HG03442 (cell line): Measurements from ENCODE around the gene NRL.
"Not testable (repeated sequence)": the region's sequence is repeated elsewhere in the genome, so short reads cannot be mapped to it uniquely, and the experiment has no call there.

Experiments
- ATAC-seq: cut with Tn5 transposase; IDR thresholded peaks from one replicate; pipeline ENCODE4 v1.9.1; 2021; ENCODE audit warnings: mild to moderate bottlenecking, moderate library complexity; ENCODE audit not compliant: unreplicated experiment

Gene NRL

DNA sequence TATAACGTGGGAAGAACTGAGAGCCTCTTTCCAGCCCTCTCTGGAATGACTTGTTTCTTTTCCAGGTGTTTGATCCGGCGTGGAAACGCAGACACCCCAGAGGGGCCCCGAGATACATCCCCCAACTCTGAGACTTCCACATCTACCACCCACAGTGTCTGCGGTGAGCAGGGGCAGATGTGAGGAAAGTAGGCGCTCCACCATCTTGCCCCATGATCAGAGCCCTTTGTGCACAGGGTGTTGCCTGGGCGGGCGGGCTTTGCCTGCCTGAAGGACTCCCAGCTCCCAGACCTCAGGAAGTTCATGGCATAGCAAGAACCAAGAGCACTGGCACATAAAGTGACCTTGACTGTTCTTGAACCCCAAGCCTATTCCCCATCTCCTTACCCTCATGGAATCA, 60.1 kb downstream of the NRL start:
- ATAC-seq, result no peak

DNA sequence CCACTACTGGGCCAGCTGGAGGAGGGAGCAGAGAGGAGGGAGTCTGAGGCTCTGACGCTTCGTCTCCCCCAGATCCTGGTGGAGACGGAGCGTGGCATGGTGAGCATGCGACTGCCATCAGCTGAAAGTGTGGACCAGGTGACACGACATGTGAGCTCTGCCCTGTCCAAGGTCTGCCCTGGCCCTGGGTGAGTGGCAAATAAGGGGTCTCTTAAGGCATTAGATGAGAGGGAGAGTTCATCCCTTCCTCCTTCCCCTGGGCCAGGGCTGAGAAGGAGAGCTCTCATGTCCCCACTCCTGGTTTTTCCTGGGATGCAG, 60.5 kb downstream of the NRL start:
- ATAC-seq, result no peak

GRCh38 chr14:24053548-24054323, 61.0 kb downstream of the NRL start:
- ATAC-seq, result no peak

DNA sequence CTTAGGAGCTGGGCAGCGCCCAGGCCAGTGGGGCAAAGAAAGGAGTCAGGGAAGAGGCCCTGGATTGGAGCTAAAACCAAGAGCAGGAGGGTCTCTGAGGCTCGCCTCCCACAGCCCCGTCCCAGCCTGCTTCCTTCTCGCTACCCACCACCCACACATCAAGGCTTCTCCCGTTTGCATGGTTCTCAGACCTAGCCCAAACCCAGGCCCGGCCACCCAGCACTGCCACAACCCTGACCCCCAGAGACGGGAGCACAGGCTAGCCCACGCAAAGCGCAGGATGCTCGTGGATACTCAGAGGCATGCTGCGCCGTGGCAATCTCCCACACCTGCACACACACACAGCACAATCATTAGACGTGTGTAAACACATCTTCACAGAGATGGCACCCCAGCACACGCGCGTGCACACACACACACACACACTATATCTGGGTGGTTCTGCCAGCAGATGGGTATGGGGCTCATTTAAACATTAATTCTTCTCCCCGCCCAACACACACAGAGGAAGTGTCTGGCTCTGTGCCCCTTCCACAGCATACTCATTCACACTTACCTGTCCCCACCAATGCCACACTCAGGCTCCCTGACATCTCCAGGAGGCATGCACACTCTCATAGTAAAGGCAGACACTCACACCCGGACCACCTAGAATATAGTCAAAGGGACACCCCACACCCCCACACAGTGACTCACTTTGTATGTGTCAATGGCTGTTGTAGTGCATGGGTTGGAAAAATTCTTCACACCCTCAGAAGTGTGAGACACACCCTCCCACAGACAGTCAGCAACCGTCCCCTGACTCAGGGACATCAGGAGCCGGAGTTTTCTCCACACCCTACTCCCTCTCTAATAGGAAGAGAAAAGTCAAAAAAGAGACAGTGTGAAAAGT, 61.8 kb downstream of the NRL start:
- ATAC-seq, result no peak

GRCh38 chr14:24051789-24052655, 62.7 kb downstream of the NRL start, which contains the start of gene CARMIL3:
Gene CARMIL3 (plus strand): TSS chr14:24052009. CDS start chr14:24052154, 145 bp downstream.
- peak; percentile 74 for ATAC-seq

GRCh38 chr14:24051176-24051788, 63.5 kb downstream of the NRL start:
- ATAC-seq, result no peak

DNA sequence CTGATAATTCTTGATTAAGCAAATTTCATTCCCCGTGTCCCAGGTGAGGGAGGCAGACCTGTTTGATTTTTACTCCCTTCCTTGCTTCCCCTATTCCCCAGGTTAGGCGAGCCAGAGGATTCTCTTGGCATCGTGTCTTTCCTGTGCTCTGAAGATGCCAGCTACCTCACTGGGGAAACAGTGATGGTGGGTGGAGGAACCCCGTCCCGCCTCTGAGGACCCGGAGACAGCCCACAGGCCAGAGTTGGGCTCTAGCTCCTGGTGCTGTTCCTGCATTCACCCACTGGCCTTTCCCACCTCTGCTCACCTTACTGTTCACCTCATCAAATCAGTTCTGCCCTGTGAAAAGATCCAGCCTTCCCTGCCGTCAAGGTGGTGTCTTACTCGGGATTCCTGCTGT, 64.0 kb downstream of the NRL start:
- not testable (repeated sequence) for ATAC-seq

DNA sequence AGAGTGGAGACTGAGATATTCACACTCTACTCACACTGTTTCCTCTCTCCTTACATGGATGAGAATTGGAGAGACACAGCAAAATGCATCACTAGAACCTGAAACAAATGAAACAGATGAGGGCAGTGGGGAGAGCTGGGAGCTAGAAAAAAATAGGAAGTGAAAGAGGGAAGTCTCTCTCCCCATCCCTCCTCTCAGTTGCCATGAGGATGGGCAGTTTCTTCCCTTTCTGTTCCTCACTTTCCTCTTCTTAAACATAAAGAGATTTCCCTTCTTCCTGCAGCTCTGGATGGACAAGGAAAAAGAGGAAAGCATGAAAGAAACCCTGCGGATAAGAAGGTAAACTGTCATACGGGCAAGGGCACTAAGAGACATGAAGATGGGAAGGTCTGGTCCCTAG, 65.7 kb downstream of the NRL start:
- not testable (repeated sequence) for ATAC-seq

DNA sequence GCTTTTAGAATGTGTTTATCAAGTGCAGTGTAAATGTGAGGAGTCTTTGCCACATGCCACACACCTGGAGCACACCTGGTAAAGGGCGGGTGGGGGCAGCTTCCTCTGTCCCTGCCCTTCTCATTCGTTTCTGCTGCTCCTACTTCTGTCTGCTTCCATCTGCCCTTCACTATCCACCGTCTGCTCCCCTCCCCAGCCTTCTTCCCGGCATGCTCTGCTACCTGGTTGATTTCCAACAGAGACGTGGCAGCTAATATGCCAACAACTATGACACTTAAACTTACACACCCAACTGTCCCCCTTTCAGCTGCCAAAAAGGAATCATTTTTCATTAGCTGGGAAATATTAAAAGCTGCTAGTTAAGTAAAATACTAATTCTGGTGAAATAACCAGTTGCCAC, 72.0 kb downstream of the NRL start:
- ATAC-seq, result no peak

DNA sequence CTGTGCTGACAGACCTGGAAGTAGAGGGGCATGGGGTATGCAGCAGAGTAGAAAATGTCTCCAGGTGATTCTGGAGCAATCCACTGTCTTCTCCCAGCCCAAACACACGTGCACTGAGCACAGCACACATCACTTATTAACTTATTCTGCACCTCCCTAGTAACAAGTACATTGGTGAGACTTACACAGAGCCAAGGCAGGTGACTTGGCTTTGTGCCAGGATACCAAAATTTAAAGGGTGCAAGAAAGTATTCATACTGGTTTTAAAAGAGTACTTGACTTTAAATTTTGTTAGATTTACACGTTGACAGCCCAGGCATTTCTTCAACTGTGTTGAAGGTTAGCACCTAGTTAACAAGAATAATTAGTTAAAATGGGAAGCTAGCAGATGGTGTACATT, 74.1 kb downstream of the NRL start:
- no peak for ATAC-seq

GRCh38 chr14:24038686-24039085, 76.1 kb downstream of the NRL start:
- ATAC-seq, result no peak

- ATAC-seq, result no peak
Measured at GRCh38 chr14:24037658-24038037, 77.1 kb downstream of the NRL start.

DNA sequence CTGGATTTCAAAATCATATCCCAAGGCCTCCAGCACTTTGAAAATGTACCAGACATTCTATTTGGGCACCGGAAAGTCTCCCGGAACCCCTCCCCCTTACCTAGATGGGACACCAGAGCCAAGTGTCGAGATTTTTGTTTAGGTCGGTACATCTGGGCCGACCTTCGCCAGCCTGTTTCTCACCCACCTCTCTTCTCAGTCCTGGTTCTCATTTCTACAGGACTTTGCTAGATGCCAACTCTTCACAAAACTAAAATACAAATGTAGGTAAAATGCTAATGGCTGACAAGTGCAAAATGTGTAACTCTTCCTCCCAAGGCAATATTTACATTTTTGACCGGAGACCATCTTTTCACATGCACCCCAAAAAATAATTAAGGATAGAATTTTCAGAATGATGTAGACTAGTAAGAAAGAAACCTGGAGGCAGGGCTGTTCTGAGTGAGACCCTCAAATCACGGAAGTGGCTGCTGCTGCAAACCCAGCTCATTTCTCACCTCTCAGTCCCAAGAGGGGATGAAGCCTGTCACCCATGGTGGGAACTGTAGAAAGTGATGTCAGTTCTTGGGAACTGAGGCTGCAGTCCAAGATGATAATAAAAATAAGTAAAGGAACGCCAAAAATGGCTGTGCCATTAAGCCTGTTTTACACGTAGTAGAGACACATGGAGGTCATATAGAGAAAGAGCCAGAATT, 77.6 kb downstream of the NRL start:
- ATAC-seq, result not testable (repeated sequence)

- ATAC-seq, result peak; percentile 56
Measured at GRCh38 chr14:24036169-24036962, 78.4 kb downstream of the NRL start.

- ATAC-seq, result peak; percentile 6
Measured at GRCh38 chr14:24035769-24036168, 79.0 kb downstream of the NRL start.

- no peak for ATAC-seq
Measured at GRCh38 chr14:24032727-24033418, 81.9 kb downstream of the NRL start.

DNA sequence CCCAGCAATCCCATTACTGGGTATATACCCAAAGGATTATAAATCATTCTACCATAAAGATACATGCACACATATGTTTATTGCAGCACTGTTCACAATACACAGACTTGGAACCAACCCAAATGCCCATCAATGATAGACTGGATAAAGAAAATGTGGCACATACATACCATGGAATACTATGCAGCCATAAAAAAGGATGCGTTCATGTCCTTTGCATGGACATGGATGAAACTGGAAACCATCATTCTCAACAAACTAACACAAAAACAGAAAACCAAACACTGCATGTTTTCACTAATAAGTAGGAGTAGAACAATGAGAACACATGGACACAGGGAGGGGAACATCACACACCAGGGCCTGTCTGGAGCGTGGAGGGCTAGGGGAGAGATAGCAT, 83.4 kb downstream of the NRL start:
- ATAC-seq, result not testable (repeated sequence)

DNA sequence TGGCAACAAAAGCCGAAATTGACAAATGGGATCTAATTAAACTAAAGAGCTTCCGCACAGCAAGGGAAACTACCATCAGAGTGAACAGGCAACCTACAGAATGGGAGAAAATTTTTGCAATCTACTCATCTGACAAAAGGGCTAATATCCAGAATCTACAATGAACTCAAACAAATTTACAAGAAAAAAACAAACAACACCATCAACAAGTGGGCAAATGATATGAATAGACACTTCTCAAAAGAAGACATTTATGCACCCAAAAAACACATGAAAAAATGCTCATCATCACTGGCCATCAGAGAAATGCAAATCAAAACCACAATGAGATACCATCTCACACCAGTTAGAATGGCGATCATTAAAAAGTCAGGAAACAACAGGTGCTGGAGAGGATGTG, 85.1 kb downstream of the NRL start:
- not testable (repeated sequence) for ATAC-seq
